ENCODE measurements around the gene MYORG. TPM values are rescaled to one million over a fixed set of nuclear protein-coding genes. Genes with fewer than 3 reads are reported as not detected.
"Not testable (repeated sequence)": the region's sequence is repeated elsewhere in the genome, so short reads cannot be mapped to it uniquely, and the experiment has no call there.

MYORG gene
- total RNA-seq, 6 experiments from 2014 or later: 27.1 to 73.6 (median 36.0) TPM

DNA sequence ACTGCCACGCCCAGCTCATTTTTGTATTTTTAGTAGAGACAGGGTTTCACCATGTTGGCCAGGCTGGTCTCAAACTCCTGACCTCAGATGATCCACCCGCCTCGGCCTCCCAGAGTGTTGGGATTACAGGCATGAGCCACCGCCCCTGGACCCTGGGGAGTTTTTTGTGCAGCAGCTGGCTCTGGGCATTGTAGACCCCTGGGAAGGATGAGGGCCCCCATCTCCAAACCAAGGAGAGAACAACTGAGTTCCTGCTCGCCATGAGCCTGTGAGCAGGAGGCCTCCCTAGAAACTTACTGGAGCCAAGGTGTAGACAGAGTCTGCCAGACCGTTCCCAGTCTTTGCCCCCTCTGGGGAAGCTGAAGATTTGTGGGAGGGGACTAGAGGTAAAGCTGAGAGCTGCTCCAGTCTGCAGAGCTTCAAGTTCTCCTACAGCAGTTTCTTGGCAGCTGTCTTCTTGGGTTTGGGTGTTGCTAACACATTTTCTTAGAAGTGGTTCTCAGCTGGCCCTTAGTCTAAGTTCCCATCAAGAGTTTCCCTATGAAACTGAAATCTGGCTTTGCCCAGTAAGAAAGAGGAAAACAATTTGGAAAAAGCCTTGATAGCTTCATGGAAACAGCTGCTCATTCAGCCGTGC is 34.9 kb downstream of the MYORG start:
- ATAC-seq (no peak), DNase-seq (no peak)
- H3K9me3 ChIP-seq: no peaks in the 10 kb centered on the region
- no peaks in the 10 kb centered on the region for H3K27me3 ChIP-seq
- H3K36me3 ChIP-seq: peaks cover 0 to 14% (median 3%) of the 10 kb centered on the region in 4 donors
- WGBS (ENCODE audit: insufficient coverage, low coverage, low lambda C conversion rate, missing lambda C conversion rate): 86% methylated on average over 2 of the region's 7 CpGs
- no peak overlapping the region for H3K4me3 ChIP-seq
- peak overlapping the region in 1 of 3 donors; percentile 87 for H3K27ac ChIP-seq
- H3K4me1 ChIP-seq: peaks cover 0 to 63% (median 24%) of the 10 kb centered on the region in 4 donors
- TF ChIP-seq POLR2A (IDR thresholded peaks at IDR 0.05): no peak
- TF ChIP-seq, protein P1, sequence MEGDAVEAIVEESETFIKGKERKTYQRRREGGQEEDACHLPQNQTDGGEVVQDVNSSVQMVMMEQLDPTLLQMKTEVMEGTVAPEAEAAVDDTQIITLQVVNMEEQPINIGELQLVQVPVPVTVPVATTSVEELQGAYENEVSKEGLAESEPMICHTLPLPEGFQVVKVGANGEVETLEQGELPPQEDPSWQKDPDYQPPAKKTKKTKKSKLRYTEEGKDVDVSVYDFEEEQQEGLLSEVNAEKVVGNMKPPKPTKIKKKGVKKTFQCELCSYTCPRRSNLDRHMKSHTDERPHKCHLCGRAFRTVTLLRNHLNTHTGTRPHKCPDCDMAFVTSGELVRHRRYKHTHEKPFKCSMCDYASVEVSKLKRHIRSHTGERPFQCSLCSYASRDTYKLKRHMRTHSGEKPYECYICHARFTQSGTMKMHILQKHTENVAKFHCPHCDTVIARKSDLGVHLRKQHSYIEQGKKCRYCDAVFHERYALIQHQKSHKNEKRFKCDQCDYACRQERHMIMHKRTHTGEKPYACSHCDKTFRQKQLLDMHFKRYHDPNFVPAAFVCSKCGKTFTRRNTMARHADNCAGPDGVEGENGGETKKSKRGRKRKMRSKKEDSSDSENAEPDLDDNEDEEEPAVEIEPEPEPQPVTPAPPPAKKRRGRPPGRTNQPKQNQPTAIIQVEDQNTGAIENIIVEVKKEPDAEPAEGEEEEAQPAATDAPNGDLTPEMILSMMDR (IDR thresholded peaks at IDR 0.05): no peak
- intact Hi-C loops (cut with DNase I): no loop called here

DNA sequence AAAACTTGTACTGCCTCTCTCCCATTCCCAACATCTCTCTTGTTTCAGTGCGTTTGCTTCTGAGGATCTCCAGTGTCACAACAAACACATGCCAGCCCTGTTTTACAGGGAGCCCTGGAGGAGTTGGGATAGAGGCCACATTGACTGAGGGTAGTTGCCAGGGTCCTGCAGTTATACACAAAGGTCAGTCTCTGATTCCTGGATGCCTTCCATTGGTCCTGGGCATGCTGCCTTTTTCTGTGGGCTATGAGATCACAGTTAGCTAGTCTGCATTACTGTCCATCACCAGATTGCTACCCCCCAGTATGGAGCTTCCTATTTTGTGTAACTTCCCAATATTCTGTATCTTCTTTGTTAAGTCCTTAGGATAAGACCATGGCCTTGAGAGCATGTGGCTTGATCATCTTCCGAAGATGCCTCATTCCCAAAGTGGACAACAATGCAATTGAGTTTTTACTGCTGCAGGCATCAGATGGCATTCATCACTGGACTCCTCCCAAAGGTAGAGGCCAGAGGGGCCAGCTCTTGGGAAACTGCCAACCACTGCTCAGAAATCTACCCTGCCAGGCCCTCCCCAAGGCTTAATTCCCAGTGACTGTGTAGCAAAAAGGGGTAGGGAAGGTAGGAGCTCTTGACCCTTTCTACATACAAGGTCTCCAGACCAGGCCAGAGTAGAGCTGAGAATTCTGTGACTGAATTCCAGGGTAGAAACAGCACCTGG is 37.9 kb downstream of the MYORG start:
- no peaks in the 10 kb centered on the region for H3K9me3 ChIP-seq
- no peak overlapping the region for H3K4me3 ChIP-seq
- intact Hi-C loops (cut with DNase I): loop anchor here in 1 of 2 donors (5.0 kb wide), 1 partner anchor 33 kb away; no protein-coding TSS in a partner anchor
- peaks cover 0 to 33% (median 11%) of the 10 kb centered on the region in 4 donors for H3K4me1 ChIP-seq
- DNase-seq (peak; percentile 38 to 90 (median 75)), ATAC-seq (peak; percentile 79 to 84 (median 82))
- H3K36me3 ChIP-seq: peaks cover 0 to 14% (median 3%) of the 10 kb centered on the region in 4 donors
- peak overlapping the region in 1 of 3 donors; percentile 55 for H3K27ac ChIP-seq
- no peaks in the 10 kb centered on the region for H3K27me3 ChIP-seq
- 79% methylated on average over 2 of the region's 2 CpGs for WGBS (ENCODE audit: insufficient coverage, low coverage, low lambda C conversion rate, missing lambda C conversion rate)
- TF ChIP-seq, protein P1 (IDR thresholded peaks at IDR 0.05): no peak
- TF ChIP-seq POLR2A (IDR thresholded peaks at IDR 0.05): no peak

DNA sequence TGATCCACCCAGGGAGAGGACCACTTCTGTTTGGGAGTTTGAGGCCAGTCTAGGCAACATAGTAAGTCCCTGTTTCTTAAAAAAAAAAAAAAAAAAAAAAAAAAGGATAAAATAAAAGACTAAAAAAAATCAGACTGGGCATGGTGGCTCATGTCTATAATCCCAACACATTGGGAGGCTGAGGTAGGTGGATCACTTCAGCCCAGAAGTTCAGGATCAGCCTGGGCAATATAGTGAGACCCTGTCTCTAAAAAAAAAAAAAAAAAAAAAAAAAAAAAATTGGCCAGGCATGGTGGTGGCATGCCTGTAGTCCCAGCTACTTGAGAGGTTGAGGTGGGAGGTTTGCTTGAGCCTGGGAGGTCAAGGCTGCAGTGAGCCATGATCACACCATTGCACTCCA is 38.6 kb downstream of the MYORG start:
- ATAC-seq, H3K27me3 ChIP-seq, DNase-seq, H3K4me3 ChIP-seq, H3K9me3 ChIP-seq: not testable (repeated sequence)
- peaks cover 0 to 14% (median 3%) of the 10 kb centered on the region in 4 donors for H3K36me3 ChIP-seq
- H3K27ac ChIP-seq: peak overlapping the region in 1 of 3 donors; percentile 55
- peaks cover 0 to 26% (median 7%) of the 10 kb centered on the region in 4 donors for H3K4me1 ChIP-seq
- intact Hi-C loops (cut with DNase I): loop anchor here in 1 of 2 donors (5.0 kb wide), 1 partner anchor 34 kb away; no protein-coding TSS in a partner anchor

DNA sequence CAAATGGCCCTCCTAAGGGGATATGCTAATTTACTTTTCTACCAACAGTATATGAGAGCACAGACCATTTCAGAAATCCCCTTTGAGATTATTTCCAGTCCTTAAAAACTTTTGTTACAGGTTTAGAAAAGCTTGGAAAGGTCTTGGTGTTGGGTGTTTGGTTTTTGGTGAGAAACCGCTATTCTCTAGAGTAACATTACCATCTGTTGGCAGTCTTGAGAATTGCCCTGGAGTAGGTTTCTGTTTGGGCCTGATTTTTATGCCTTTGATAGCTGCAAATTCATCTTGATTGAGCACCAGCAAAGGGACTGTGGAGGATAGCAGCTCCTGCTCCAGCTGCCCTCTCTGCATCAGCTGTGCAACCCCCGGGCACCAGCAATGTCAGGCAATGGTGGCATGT is 39.3 kb downstream of the MYORG start:
- no peak overlapping the region for H3K4me3 ChIP-seq
- WGBS (ENCODE audit: insufficient coverage, low coverage, low lambda C conversion rate, missing lambda C conversion rate): 83% methylated on average over 1 of the region's 2 CpGs
- no peak for DNase-seq
- H3K9me3 ChIP-seq: no peaks in the 10 kb centered on the region
- no peak for ATAC-seq
- TF ChIP-seq, protein P1 (IDR thresholded peaks at IDR 0.05): peak in 1 of 4 donors; percentile 7
- TF ChIP-seq POLR2A (IDR thresholded peaks at IDR 0.05): no peak
- peaks cover 0 to 14% (median 3%) of the 10 kb centered on the region in 4 donors for H3K36me3 ChIP-seq
- peaks cover 0 to 24% (median 6%) of the 10 kb centered on the region in 4 donors for H3K4me1 ChIP-seq
- intact Hi-C loops (cut with DNase I): loop anchor here in 1 of 2 donors (5.0 kb wide), 1 partner anchor 35 kb away; no protein-coding TSS in a partner anchor
- no peaks in the 10 kb centered on the region for H3K27me3 ChIP-seq
- H3K27ac ChIP-seq: no peak overlapping the region

DNA sequence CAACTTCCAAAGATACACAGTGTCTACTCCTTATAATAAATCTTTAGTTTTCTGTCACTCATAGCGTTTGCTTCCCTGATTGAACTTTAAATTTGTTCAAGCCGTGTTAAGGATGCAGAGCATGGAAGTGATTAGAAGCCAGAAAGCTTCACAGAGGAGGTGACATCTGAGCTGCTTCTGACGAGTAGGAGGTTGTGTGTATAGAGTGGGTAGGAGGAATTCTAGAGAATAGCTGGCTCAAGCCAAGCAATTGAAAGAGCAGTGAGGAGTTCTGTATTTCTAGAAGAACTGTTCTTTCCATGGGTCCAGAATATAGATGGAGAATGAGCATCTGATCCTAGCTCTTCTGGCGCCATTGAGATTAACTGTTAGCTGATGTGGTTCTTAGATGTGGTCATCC is 41.3 kb downstream of the MYORG start:
- TF ChIP-seq, protein P1 (IDR thresholded peaks at IDR 0.05): no peak
- TF ChIP-seq POLR2A (IDR thresholded peaks at IDR 0.05): no peak
- H3K27me3 ChIP-seq: no peaks in the 10 kb centered on the region
- no peak overlapping the region for H3K4me3 ChIP-seq
- intact Hi-C loops (cut with DNase I): loop anchor here in 1 of 2 donors (5.0 kb wide), 1 partner anchor 37 kb away; no protein-coding TSS in a partner anchor
- no peak overlapping the region for H3K27ac ChIP-seq
- peaks cover 0 to 10% (median 3%) of the 10 kb centered on the region in 4 donors for H3K36me3 ChIP-seq
- WGBS (ENCODE audit: insufficient coverage, low coverage, low lambda C conversion rate, missing lambda C conversion rate): 75% methylated on average over 3 of the region's 4 CpGs
- H3K9me3 ChIP-seq: no peaks in the 10 kb centered on the region
- DNase-seq: no peak
- H3K4me1 ChIP-seq: peaks cover 0 to 29% (median 6%) of the 10 kb centered on the region in 4 donors
- no peak for ATAC-seq

Data from right lobe of liver (tissue), 6 donors.